PC-3 (cell line): Measurements from ENCODE around the gene ZNF280D.

ENCODE experiments used
- EZH2phosphoT487 ChIP-seq: fragments of 300-600 bp; sonication (generic); IDR thresholded peaks from 2 replicates; pipeline ENCODE4 v1.6.1; 2018; ENCODE audit warnings: mild to moderate bottlenecking, antibody characterized with exemption, low read length, borderline replicate concordance
- TF ChIP-seq, protein P1 (sequence below): fragments of 300-600 bp; sonication (generic); conservative IDR thresholded peaks from 2 replicates; pipeline ENCODE4 v1.5.1; 2017; ENCODE audit warnings: antibody characterized with exemption, low read depth, mild to moderate bottlenecking, low read length

DNA sequence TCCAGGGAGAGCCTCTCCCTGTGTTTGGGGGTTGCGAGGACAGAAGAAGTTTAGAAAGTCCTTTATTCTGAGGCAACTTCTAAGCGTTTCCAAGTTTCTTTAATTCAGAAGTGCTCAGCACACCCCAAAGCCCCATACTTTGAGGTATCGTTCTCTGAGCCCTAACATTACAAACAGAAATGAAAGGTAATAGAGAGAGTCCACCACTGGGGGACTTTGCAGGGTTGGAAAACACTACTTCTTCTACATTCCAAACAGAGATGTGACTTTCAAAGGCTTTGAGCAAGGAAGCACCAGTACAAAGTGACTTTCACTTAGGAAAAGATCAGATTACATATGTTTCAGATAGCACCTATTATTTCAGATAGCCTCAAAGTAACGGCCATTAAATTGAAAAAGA, 6.2 kb upstream of the ZNF280D start:
- TF ChIP-seq EZH2phosphoT487 = no peak
- TF ChIP-seq, protein P1, sequence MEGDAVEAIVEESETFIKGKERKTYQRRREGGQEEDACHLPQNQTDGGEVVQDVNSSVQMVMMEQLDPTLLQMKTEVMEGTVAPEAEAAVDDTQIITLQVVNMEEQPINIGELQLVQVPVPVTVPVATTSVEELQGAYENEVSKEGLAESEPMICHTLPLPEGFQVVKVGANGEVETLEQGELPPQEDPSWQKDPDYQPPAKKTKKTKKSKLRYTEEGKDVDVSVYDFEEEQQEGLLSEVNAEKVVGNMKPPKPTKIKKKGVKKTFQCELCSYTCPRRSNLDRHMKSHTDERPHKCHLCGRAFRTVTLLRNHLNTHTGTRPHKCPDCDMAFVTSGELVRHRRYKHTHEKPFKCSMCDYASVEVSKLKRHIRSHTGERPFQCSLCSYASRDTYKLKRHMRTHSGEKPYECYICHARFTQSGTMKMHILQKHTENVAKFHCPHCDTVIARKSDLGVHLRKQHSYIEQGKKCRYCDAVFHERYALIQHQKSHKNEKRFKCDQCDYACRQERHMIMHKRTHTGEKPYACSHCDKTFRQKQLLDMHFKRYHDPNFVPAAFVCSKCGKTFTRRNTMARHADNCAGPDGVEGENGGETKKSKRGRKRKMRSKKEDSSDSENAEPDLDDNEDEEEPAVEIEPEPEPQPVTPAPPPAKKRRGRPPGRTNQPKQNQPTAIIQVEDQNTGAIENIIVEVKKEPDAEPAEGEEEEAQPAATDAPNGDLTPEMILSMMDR = no peak
